ENCODE data around the gene TPSD1.
"Not testable (repeated sequence)": the region's sequence is repeated elsewhere in the genome, so short reads cannot be mapped to it uniquely, and the experiment has no call there.

Gene TPSD1

GRCh38 chr16:1262846-1263221, 7.0 kb downstream of the TPSD1 start:
- no peak for DNase-seq (ENCODE audit: low read depth, low spot score)

GRCh38 chr16:1263591-1264344, 7.9 kb downstream of the TPSD1 start:
- DNase-seq (ENCODE audit: low read depth, low spot score) = no peak

- DNase-seq (ENCODE audit: low read depth, low spot score) = no peak
Observed at GRCh38 chr16:1264345-1265089, 8.6 kb downstream of the TPSD1 start.

- DNase-seq (ENCODE audit: low read depth, low spot score) = no peak
Observed at GRCh38 chr16:1265090-1265630, 9.3 kb downstream of the TPSD1 start.

- DNase-seq (ENCODE audit: low read depth, low spot score) = no peak
Observed at GRCh38 chr16:1265826-1266225, 10.0 kb downstream of the TPSD1 start.

- not testable (repeated sequence) for DNase-seq (ENCODE audit: low read depth, low spot score)
Observed at GRCh38 chr16:1269418-1269817, 13.5 kb downstream of the TPSD1 start.

- DNase-seq (ENCODE audit: low read depth, low spot score) = no peak
Observed at GRCh38 chr16:1271380-1271723, 15.5 kb downstream of the TPSD1 start.

GRCh38 chr16:1271724-1272413, 16.0 kb downstream of the TPSD1 start:
- not testable (repeated sequence) for DNase-seq (ENCODE audit: low read depth, low spot score)

- DNase-seq (ENCODE audit: low read depth, low spot score) = no peak
Observed at GRCh38 chr16:1272453-1273198, 16.8 kb downstream of the TPSD1 start.

- no peak for DNase-seq (ENCODE audit: low read depth, low spot score)
Observed at GRCh38 chr16:1273816-1274215, 17.9 kb downstream of the TPSD1 start.

GRCh38 chr16:1274767-1275166, 18.9 kb downstream of the TPSD1 start:
- no peak for DNase-seq (ENCODE audit: low read depth, low spot score)

GRCh38 chr16:1275791-1276579, 20.1 kb downstream of the TPSD1 start:
- no peak for DNase-seq (ENCODE audit: low read depth, low spot score)

- no peak for DNase-seq (ENCODE audit: low read depth, low spot score)
Observed at GRCh38 chr16:1276580-1276878, 20.7 kb downstream of the TPSD1 start.

- DNase-seq (ENCODE audit: low read depth, low spot score) = no peak
Observed at GRCh38 chr16:1277151-1277598, 21.3 kb downstream of the TPSD1 start.

- no peak for DNase-seq (ENCODE audit: low read depth, low spot score)
Observed at GRCh38 chr16:1277617-1278282, 21.9 kb downstream of the TPSD1 start.

GRCh38 chr16:1278477-1278876, 22.6 kb downstream of the TPSD1 start:
- no peak for DNase-seq (ENCODE audit: low read depth, low spot score)

GRCh38 chr16:1279081-1279944, 23.4 kb downstream of the TPSD1 start:
- no peak for DNase-seq (ENCODE audit: low read depth, low spot score)

GRCh38 chr16:1279945-1280589, 24.2 kb downstream of the TPSD1 start:
- DNase-seq (ENCODE audit: low read depth, low spot score) = no peak

GRCh38 chr16:1280783-1281182, 24.9 kb downstream of the TPSD1 start:
- no peak for DNase-seq (ENCODE audit: low read depth, low spot score)

All from brain pericyte (primary cell).